NCI-H2171 treated with DMSO at 0.1 percent for 48 hours (cell line): ENCODE data around the gene KIAA1328.
A peak's percentile ranks its signal among the peaks of the same experiment; 100 is the strongest.
"Not testable (repeated sequence)": the region's sequence is repeated elsewhere in the genome, so short reads cannot be mapped to it uniquely, and the experiment has no call there.

Experiments
- DNase-seq: peaks from one replicate; lab custom pipeline; 2025; lab: John Stamatoyannopoulos, UW

The KIAA1328 gene

GRCh38 chr18:36887864-36888263, 58.9 kb downstream of the KIAA1328 start:
- no peak for DNase-seq

DNA sequence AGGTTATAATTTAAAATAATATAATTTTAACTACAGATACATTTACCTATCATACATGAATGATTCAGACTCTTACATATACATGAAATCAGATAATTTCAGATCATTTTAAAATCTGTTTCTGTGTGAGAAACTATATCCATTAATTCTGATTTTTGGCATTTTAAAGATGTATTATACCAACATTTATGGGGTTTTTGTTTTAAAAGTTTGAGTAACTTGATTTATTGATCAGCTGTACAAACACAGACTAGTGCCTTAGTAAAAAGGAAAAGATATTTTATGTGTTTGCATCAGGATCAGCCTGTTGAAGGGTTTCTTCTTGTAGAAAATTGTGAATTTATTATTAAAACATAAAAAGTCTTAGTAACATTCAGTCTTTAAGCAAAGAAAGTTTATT, 59.9 kb downstream of the KIAA1328 start:
- DNase-seq, result no peak

DNA sequence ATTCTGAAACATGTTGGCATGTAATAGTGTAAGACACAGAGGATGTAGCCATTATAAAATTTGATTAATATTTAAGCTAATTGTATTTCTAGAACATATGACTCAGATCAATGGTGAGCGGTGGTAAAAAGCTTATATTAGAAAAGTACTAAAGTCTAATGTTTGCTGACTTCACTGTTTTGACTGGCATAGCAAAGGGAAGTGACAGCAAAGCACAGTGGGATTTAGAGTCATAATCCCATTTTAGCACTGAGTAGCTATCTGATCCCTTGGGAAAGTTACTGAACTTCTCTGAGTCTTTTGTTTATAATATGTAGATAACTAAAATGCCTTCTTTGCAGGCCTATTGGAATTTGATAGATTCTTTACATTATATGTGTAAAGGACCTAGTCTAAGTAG, 60.4 kb downstream of the KIAA1328 start:
- no peak for DNase-seq

GRCh38 chr18:36889742-36890141, 60.8 kb downstream of the KIAA1328 start:
- DNase-seq, result no peak

GRCh38 chr18:36890598-36890997, 61.7 kb downstream of the KIAA1328 start:
- no peak for DNase-seq

- DNase-seq, result no peak
Measured at GRCh38 chr18:36893227-36893626, 64.3 kb downstream of the KIAA1328 start.

DNA sequence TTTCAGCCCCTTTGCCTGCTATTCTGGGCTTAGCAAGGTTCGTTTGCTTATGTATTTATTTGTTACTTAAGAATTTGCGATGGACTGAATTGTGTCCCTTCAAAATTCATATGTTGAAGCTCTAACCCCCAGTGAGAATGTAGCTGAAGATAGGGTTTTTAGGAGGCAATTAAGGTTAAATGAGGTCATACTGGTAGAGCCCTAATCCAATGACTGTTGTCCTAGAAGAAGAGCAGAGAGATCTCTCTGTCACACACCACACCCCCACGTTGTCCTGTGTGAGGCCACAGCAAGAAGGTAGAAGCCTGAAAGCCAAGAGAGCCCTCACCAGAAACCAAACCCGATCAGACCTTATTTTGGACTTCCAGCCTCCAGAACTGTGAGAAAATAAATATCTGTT, 66.7 kb downstream of the KIAA1328 start:
- DNase-seq, result no peak

GRCh38 chr18:36897253-36897652, 68.3 kb downstream of the KIAA1328 start:
- DNase-seq, result no peak

- DNase-seq, result peak; percentile 25
Measured at GRCh38 chr18:36899289-36899688, 70.4 kb downstream of the KIAA1328 start.

- no peak for DNase-seq
Measured at GRCh38 chr18:36900466-36900865, 71.5 kb downstream of the KIAA1328 start.

DNA sequence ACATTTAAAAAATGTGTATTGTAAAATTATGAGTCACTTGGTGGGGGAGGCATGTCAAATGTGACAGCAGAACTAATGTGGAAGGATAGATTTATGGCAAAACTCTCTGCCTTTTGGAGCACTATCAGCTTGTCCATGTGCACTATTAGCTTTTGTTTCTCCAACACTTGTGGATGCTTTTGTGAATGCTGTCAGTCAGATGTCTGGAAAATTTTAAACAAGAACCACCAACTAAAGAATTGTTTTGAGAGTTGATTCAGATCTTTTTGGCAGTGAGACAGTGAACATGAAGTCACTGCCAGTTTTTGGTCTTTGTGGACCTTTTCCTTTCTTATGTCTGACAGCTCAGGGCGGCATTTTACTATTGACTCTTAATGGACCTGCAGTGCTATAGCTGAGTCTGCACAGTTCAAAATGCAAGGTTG, 72.4 kb downstream of the KIAA1328 start:
- DNase-seq, result no peak

DNA sequence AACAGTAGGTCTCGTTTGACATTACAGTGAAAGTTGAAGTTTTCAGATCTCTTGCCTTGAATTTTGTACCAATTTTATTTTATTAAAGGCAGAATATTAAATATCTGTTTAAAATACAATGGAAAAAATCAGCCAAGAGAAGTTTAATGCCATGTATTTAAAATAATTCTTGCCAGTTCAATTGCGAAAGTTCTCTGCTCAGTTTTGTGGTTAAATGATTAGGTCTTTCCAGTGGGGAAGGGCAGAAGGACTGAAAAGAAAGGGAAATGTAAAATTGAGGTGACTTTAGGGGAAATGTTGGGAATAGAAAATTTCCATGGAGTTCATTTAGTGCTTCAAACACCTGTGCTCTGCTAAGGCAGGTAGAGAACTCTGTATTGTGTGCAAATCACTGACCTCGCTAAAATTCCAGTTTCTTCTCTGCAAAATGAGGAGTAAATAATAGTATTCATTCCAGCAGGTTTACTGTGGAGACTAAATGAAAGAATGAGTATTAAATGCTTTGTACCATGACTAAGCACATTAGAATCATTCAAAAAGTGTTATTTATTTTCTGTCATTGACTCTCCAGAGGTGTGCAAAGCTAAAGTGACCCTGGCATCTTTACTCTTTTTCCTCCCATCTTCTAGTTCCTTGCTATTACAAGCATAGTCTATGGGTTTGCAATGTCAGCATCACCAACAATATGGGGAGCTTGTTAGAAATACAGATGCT, 74.4 kb downstream of the KIAA1328 start:
- DNase-seq, result no peak

GRCh38 chr18:36905571-36905970, 76.6 kb downstream of the KIAA1328 start:
- DNase-seq, result no peak

DNA sequence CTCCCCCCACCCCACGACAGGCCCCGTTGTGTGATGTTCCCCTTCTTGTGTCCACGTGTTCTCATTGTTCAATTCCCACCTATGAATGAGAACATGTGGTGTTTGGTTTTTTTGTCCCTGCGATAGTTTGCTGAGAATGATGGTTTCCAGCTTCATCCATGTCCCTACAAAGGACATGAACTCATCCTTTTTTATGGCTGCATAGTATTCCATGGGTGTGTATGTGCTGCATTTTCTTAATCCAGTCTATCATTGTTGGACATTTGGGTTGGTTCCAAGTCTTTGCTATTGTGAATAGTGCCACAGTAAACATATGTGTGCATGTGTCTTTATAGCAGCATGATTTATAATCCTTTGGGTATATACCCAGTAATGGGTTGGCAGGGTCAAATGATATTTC, 80.4 kb downstream of the KIAA1328 start:
- DNase-seq, result not testable (repeated sequence)

GRCh38 chr18:36912887-36913286, 84.0 kb downstream of the KIAA1328 start:
- DNase-seq, result no peak

GRCh38 chr18:36917907-36918306, 89.0 kb downstream of the KIAA1328 start:
- no peak for DNase-seq

GRCh38 chr18:36929601-36930000, 100.7 kb downstream of the KIAA1328 start:
- DNase-seq, result no peak

DNA sequence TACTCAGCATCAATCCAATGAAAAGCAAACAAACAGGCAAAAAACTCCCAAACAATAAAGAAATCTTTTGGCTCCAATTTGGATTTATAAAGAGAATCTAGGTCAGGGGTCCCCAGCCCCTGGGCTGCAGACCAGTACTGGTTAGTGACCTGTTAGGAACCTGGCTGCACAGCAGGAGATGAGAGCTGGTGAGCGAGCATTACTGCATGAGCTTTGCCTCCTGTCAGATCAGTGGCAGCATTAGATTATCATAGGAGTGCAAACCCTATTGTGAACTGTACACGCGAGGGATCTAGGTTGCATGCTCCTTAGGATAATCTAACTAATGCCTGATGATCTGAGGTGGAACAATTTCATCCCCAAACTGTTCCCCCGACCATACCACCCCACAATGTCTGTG, 102.2 kb downstream of the KIAA1328 start:
- DNase-seq, result no peak

DNA sequence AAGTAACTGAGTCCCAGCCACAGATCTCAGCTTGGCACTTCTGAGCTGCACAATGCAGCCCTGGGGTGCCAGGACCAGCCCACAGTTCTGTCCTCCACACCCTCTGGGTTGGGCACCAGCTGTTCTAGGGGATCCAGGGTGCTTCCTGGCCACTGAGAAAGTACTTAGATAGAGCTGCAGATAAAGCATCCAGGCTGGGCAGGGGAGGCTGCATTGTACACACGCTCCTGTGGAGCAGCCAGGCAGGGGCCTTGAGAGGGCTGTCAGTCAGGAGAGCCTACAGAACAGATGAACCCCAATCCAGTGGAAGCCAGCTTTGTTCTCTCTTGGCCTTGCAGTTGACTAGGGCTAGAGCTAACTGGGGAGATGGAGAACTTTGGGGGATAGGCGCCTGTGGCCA, 104.6 kb downstream of the KIAA1328 start:
- DNase-seq, result no peak

- DNase-seq, result no peak
Measured at GRCh38 chr18:36934884-36935283, 106.0 kb downstream of the KIAA1328 start.

GRCh38 chr18:36942264-36942663, 113.3 kb downstream of the KIAA1328 start:
- DNase-seq, result peak; percentile 31

DNA sequence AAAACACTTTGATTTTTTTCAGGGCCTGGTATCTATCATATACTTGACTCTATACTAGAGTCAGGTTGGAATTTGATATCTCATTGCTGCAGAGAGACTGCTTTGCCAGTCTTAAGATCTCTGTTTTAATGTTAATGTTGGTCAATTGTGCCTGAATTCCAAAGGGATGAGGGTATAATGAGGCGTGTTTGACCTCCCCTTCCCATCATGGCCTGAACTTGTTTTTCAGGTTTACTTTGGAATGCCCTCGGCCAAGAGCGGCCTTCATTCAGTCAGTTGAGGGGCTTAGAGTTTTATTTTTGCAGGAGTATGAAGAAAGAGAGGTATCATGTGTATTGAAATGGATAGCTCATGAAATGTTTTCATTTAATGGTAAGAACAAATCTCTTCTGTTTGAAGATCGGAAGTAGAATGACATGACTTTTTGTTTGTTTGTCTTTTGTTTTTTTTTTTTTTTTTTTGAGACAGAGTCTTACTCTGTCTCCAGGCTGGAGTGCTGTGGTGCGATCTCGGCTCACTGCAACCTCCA, 119.0 kb downstream of the KIAA1328 start:
- no peak for DNase-seq

GRCh38 chr18:36950282-36950681, 121.4 kb downstream of the KIAA1328 start:
- no peak for DNase-seq

DNA sequence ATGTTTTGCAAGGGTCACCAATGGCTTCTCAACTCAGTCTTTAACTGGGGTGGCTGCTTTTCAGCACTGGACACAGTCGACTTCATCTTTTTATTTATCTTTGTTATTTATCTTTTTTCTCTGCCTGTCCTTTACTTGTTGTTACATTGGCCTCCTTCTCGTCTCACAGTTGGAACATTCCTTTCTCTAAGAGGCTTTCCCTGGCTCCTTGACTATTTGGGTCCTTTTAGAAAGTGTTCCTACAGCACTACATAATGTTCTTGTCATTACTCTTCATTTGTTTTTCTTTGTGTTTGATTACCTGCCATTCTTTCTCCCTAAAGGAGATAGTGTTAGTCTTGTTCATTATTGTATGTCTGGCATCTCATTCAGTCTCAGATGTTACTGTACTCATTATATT, 122.0 kb downstream of the KIAA1328 start:
- no peak for DNase-seq
